SU-DHL-6 (cell line): ENCODE results near the gene APOC3.

ENCODE experiments used
- CTCF ChIP-seq: fragments of 200-600 bp; sonication (generic); IDR thresholded peaks from one replicate; pipeline ENCODE4 v1.5.1; 2017; ENCODE audit warnings: antibody characterized with exemption, mild to moderate bottlenecking, low read length, moderate library complexity; ENCODE audit not compliant: insufficient read depth, poor library complexity, severe bottlenecking
- EZH2phosphoT487 ChIP-seq: fragments of 200-600 bp; sonication (generic), shearing (Covaris generic); conservative IDR thresholded peaks from 2 replicates; pipeline ENCODE4 v1.6.1; 2018; ENCODE audit warnings: mild to moderate bottlenecking, antibody characterized with exemption, low read length, moderate library complexity, mixed read lengths

- TF ChIP-seq CTCF: no peak
- no peak for TF ChIP-seq EZH2phosphoT487
Measured at GRCh38 chr11:116842909-116843308, 13.2 kb downstream of the APOC3 start.
